Activated T-helper 1 cell treated with Interleukin-2 at 50 U/mL for 16 hours (primary cell): ENCODE measurements around the gene SPDEF.

Experiments used
- DNase-seq: peaks from one replicate; pipeline ENCODE4 v3.0.0-alpha.2; 2020; ENCODE audit warnings: low read depth

Gene SPDEF

DNA sequence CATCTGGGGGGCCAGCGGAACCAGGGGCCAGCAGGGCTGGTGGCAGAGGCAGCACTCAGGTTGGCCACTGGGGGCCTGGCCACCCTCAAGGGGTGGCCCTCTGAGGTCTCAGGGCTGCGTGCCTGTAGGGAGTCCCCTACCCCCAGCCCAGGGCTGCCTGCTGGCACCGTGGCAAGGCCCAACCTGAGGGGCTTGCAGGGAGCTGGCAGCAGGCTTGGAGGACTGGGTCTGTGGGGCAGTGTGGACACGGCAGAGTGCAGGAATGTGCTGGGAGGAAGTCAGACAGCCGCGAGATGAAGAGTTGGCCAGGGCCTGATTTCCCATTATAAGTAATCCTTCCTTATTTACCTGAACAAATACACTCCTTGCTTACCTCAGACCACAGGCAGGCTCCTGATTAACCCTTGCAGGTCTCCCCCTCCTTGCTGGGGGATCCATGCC is at the start of gene SPDEF:
SPDEF (minus strand) TSS at position 299 of the 441 bp plus-strand sequence. CDS start 11,874 bp downstream, outside the sequence.
- DNase-seq = no peak

DNA sequence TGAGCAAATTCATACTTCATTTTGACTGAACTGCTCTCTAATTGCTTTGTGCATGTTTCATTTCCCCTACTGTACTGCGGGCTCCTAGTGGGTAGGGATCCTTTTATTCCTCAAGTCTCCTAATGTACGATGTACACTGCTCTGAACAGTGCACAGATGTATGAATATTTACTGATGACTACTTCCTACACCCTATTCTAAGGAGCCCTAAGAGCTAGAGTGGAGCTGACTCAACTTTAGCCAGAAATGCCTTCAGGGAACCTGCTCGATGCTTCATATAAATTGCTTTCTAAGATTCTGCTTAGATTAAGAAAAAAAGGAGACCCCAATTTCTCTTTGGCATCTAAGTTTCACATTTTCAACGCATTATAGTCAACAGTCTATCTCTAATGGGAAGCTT is 47.6 kb upstream of the SPDEF start:
- no peak for DNase-seq

DNA sequence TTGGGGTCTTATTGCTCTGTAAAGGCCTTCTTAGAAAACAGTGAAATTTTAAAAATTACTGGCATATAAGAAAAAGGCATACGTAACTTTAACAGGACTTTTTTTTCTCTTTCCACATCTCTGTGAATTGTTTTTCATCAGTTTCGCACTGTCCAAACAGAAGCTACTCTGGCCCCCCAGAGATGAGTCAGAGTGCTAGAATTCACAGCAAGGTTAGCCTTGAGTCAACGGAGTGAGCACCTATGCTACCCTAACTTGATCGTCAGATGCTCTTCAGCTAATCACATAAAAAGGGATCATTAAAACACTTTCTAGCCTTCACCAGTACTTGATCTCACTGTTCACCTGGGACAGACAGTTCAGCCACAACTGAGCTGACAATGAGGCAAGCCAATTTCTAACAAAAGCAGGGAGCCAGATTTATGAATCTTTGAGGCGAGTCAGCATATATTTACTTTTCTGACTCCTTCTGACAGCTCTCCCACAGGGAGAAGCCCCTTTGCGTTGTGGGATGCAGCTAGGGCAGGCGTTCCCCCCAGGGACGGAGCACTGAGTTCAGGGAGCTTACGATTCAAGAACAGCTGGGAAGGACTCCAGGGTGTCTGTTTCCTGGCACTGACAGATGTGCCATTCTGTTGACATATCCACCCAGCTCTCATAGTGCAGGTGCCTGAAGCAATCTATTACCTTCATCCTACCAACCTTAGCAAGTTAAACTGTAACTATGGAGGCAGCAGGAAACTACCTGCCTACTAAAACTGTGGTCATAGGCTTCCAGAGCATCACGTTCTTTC is 46.4 kb upstream of the SPDEF start:
- DNase-seq = no peak

- DNase-seq = no peak
Measured at GRCh38 chr6:34601706-34602105, 45.6 kb upstream of the SPDEF start.

DNA sequence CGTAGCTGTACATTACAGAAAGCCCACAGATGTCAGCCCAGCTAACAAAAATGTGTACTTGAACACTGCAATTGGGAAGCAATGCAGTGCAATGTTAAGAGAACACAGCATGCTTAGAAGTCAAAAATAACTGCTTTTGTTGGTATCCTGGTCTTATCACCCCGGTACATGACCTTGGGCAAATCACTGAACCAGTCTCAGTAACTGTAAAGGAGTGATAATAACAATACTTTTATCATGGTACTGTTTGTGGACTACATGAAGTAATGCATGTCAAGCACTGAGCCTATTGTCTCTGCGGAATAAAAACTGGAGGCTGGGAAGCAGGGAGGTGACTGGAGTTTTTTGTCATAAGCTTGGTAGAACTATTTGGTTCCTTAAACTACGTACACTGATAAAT is 44.7 kb upstream of the SPDEF start:
- DNase-seq = no peak

DNA sequence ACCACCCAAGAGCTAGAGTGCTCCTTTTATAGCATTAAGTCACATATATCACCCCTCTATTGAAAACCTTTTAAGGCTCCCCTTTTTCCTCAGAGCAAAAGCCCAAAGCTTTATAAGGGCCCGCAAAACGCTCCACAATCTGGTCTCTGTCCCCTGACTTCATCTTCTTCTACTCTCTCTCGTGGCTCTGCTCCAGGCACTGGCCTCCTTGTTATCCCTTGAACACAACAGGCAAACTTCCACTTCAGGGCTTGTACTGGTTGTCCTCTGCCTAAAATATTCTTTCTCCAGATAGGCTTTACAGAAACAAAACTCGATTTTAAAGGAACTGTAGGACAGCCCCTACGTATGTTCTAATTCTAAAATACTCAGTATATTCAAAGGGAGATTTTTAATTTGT is 44.0 kb upstream of the SPDEF start:
- no peak for DNase-seq

GRCh38 chr6:34598712-34599111 is 42.6 kb upstream of the SPDEF start:
- no peak for DNase-seq

DNA sequence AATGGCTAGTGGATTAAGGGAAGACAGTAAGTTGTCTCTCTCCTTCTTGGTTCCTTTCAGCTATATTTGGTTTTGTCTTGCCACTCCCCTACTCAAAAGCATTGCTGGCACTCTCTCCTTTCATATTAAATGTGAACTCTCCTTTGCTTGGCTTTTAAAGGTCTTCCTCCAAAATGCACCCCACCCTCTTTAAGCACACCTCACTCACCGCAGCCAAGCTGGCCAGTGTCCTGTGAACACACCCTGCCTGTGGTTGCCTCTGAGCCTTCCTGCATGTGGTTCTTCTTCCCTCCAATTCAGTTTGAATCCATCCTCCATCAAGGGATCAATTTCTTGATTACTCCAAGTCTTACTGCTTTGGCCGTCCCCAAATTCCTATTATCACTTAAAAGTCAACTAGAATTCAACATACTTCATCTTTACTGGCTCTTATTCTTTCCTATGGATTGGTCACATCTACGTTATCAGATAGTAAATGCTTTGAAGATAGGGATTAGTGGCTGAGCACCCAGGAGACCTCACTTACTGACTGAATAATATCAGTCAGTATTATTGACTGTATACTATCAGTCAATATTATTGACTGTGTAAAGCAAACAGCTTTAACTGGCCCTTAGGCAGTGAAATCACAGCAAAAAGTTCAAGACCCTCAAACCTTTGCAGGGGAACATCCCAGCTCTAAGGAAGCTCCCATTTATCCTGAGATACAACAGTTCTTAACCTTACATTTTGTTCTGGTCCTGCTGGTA is 41.6 kb upstream of the SPDEF start:
- DNase-seq = no peak

DNA sequence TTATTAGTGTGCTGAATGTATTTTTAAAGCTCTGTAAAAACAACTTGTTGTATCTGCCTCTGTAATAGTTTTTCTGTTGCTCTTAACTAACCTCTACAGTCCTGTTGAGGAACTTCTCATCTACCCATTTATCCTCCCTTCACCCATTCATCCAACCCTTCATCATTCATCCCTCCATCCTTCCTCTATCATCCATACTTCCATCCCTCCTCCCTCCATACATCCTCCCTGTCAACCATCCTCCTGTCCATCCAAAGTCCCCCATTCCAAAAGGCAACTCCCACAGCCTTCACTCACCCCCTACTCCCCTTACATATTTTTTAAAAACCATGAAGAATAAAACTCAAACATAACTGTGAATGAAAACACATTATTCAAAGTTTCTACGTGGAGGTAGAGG is 40.7 kb upstream of the SPDEF start:
- DNase-seq = no peak

DNA sequence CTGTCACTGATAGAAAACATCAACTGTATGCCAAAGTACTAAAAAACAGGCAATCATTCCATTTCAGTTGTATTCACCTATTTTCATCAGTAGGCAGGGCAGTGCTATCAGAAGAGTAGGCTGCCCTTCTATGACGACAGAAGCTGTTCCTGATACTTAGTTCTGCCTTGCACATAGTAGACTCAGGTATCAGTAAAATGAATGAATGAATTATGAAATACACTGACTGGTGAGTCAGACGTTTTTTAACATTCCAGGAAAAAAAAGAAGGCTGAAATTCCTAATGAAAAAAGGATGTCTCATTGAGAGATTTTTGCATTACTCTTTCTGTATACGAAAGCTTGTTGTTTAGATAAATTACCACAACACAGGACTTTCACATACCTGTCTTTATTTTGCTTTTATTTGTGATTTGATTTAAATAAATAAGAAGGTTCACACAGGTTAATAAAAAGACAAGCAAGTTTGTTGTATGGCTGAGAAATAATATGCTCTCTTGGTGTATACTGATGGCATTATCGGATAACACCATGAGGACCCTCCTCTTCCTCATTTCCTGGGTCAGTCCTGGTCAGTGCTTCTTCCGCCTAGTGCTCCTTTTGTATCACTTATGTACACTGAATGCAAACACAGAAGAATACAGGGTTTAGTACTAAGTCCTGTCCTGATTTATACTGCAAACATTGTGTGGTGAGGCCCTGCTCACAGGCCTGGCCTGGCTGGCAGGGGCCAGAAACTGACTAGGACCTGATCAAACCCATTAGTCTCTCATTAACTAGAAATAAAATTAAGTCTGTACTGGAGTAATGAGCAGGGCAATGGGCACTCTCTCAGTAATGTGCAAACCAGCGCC is 39.4 kb upstream of the SPDEF start:
- no peak for DNase-seq

GRCh38 chr6:34593701-34594100 is 37.6 kb upstream of the SPDEF start:
- no peak for DNase-seq

GRCh38 chr6:34592208-34592952 is 36.3 kb upstream of the SPDEF start:
- DNase-seq = no peak

DNA sequence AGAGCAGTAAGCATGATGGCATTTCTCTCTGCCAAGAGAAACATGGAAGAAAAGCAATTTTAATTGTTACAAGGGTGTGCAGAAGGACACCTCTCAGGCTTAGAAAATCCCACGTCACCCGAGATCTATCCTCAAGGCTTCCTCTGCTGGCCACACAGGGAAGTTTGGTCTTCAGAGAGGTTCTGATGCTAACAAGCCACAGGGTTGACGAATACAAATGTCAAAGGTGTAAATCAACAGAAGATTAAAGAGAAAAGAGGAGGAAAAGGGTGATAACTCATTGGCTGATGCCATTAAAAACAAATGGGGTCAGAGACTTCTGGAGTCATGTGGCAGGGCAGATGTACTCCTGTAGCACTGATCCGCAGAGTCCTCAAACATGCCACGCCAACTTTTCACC is 33.6 kb upstream of the SPDEF start:
- no peak for DNase-seq

GRCh38 chr6:34589140-34589539 is 33.0 kb upstream of the SPDEF start:
- no peak for DNase-seq

DNA sequence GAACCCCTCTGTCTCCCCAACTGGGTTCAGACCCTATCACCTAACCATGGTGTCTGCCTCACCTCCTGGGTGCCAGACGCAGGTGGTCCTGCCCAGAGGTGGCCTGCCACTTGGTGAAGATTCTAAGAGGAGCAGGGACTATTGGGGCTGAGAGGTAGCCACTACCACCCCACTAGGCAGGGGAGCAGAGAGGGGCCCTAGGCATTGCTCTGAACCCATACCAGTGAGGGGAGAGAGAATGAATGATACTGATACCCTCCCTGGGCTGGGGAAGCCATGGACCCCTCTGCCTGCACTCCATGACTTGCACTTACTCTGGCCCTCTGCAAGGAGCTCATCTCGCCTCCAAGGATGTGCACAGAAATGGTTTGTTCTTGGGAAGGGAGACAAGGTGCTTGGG is 31.7 kb upstream of the SPDEF start:
- DNase-seq = no peak

DNA sequence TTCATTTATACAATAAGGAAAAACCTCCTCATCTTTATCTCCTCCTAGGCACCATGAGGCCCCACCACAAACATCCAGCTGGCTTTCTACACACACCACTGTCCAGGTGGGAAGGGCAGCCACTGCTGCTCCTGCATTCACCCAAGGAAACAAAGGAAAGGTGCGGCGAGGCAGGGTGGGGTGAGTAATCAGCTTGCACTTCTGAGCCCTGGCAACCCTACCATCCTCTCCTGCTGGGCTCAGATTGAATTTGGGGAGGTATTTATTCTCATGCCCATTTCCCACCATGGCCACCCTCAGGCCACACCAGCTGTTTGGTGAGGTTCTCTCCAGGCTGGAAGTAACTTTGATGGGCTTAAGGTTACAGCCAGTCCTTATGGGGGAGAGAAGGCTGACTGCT is 31.2 kb upstream of the SPDEF start:
- no peak for DNase-seq

GRCh38 chr6:34586327-34587040 is 30.4 kb upstream of the SPDEF start:
- no peak for DNase-seq

GRCh38 chr6:34585512-34586061 is 29.5 kb upstream of the SPDEF start:
- no peak for DNase-seq

- DNase-seq = no peak
Measured at GRCh38 chr6:34585108-34585507, 29.0 kb upstream of the SPDEF start.

DNA sequence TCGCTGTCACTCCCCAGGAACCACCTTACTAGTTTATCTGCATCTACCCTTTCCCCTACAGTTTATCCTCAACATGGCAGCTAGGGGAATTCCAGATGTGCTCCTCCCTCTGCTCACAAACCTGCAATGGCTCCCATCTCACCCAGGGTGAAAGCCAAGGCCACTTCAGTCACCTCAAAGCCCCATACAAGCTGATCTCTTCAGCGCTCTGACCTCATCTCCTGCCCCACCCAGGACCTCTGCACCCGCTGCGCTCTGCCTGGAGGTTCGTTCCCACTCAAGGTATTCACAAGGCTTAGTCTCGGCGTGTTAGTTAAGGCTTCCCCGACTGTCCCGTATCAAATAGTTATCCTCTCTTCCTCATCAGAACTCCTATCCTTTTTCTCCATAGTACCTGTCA is 28.6 kb upstream of the SPDEF start:
- no peak for DNase-seq
